Neural cell (in vitro differentiated cells): ENCODE results near the gene CSK.

Experiments used
- POLR2AphosphoS5 ChIP-seq: IDR thresholded peaks from 2 replicates; pipeline ENCODE4 v1.6.1; 2012
- RAD21 ChIP-seq: fragments of 450-650 bp; conservative IDR thresholded peaks from 2 replicates; pipeline ENCODE4 v1.6.1; 2014; ENCODE audit warnings: antibody characterized with exemption, mild to moderate bottlenecking, moderate library complexity
- TF ChIP-seq, protein P1 (sequence below): fragments of 450-650 bp; IDR thresholded peaks from 2 replicates; pipeline ENCODE4 v1.5.1; 2014; ENCODE audit warnings: antibody characterized with exemption, mild to moderate bottlenecking, moderate library complexity; ENCODE audit not compliant: poor library complexity, severe bottlenecking
- TF ChIP-seq, protein P2 (sequence below): IDR thresholded peaks from 2 replicates; pipeline ENCODE4 v1.6.1; 2012; ENCODE audit warnings: borderline replicate concordance

GRCh38 chr15:74839526-74840395 lies 57.9 kb downstream of the CSK start:
- TF ChIP-seq, protein P1, sequence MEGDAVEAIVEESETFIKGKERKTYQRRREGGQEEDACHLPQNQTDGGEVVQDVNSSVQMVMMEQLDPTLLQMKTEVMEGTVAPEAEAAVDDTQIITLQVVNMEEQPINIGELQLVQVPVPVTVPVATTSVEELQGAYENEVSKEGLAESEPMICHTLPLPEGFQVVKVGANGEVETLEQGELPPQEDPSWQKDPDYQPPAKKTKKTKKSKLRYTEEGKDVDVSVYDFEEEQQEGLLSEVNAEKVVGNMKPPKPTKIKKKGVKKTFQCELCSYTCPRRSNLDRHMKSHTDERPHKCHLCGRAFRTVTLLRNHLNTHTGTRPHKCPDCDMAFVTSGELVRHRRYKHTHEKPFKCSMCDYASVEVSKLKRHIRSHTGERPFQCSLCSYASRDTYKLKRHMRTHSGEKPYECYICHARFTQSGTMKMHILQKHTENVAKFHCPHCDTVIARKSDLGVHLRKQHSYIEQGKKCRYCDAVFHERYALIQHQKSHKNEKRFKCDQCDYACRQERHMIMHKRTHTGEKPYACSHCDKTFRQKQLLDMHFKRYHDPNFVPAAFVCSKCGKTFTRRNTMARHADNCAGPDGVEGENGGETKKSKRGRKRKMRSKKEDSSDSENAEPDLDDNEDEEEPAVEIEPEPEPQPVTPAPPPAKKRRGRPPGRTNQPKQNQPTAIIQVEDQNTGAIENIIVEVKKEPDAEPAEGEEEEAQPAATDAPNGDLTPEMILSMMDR, result no peak
- TF ChIP-seq, protein P2, sequence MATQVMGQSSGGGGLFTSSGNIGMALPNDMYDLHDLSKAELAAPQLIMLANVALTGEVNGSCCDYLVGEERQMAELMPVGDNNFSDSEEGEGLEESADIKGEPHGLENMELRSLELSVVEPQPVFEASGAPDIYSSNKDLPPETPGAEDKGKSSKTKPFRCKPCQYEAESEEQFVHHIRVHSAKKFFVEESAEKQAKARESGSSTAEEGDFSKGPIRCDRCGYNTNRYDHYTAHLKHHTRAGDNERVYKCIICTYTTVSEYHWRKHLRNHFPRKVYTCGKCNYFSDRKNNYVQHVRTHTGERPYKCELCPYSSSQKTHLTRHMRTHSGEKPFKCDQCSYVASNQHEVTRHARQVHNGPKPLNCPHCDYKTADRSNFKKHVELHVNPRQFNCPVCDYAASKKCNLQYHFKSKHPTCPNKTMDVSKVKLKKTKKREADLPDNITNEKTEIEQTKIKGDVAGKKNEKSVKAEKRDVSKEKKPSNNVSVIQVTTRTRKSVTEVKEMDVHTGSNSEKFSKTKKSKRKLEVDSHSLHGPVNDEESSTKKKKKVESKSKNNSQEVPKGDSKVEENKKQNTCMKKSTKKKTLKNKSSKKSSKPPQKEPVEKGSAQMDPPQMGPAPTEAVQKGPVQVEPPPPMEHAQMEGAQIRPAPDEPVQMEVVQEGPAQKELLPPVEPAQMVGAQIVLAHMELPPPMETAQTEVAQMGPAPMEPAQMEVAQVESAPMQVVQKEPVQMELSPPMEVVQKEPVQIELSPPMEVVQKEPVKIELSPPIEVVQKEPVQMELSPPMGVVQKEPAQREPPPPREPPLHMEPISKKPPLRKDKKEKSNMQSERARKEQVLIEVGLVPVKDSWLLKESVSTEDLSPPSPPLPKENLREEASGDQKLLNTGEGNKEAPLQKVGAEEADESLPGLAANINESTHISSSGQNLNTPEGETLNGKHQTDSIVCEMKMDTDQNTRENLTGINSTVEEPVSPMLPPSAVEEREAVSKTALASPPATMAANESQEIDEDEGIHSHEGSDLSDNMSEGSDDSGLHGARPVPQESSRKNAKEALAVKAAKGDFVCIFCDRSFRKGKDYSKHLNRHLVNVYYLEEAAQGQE, result no peak
- TF ChIP-seq RAD21 (no peak), POLR2AphosphoS5 (no peak)
